ENCODE results near the gene CDC27.

- no peak for TF ChIP-seq CTCF (IDR thresholded peaks at IDR 0.05)
- no peak for TF ChIP-seq POLR2A (IDR thresholded peaks at IDR 0.05)
These were observed 24.8 kb downstream of the CDC27 start for GRCh38 chr17:47164263-47164662.

Data from lower leg skin (tissue), 3 donors.